HG03103 (cell line): ENCODE measurements around the gene MAP1B.
"Not testable (repeated sequence)": the region's sequence is repeated elsewhere in the genome, so short reads cannot be mapped to it uniquely, and the experiment has no call there.

Experiments used
- ATAC-seq: cut with Tn5 transposase; IDR thresholded peaks from one replicate; pipeline ENCODE4 v1.9.1; 2021; ENCODE audit warnings: low read depth; ENCODE audit not compliant: unreplicated experiment

Gene MAP1B

DNA sequence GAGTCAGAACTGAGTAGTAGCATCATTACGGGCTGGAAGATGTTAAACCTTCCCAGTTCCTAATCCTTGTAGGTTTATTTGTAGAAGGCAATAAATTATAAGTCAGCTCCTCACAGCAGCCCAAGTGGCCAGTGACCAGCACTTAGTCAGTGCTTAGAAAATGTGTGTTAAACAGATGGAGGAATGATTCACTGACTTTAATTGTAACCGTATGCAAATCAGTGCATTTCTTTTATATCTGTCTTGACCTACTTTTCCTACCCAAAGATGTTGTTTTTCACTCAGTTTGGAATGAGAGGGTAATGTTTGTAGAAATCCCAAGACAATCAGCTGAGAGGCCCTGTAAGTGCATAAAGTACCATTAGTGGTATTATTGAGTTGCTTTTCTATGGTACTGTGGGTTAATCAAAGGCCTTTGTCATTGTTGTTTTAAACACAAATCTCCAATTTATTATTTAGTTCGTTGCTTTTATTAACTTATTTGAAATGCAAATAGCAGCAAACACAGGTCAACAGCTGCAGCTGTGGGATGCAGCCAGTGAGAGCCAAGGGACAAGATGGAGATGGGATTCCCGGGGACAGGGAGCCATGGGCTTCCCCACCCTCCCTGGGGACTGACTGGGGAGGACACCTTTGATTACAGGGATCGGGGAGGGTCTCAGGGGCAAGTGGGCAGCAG is 49.8 kb downstream of the MAP1B start:
- no peak for ATAC-seq

DNA sequence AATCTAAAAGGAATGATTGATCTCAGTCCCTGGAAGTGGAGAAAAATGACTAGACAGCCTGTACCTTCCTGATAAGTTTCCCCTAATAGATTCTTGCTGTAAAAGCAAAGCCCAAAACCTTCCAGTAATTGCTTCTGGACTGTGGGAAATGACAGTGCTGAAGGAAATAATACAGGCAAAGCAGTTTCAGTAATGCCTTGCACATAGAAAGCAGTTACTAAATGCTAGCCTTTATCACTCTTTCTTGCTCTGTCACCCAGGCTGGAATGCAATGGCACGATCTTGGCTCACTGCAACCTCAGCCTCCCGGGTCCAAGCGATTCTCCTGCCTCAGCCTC is 50.3 kb downstream of the MAP1B start:
- ATAC-seq: no peak

GRCh38 chr5:72159501-72159911 is 52.2 kb downstream of the MAP1B start:
- no peak for ATAC-seq

- no peak for ATAC-seq
These were observed 53.1 kb downstream of the MAP1B start for GRCh38 chr5:72160329-72160728.

DNA sequence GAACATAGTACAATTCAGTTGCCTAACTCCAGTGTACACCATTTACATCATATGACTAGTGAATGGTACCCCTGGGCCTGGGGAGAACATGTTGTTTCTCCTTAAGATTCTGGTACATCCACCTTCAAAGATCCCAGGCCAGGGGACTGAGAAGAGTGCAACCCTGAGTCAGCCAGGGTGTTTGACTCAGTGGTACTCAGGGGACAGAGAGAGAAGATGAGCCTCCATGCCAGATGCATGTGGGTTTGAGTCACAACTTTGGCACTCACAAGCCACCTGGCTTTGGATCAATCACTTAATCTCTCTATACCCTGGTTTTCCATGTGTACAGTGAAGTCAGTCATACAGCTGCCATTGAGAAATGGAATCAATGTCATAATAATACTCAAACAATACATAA is 53.7 kb downstream of the MAP1B start:
- ATAC-seq: no peak

DNA sequence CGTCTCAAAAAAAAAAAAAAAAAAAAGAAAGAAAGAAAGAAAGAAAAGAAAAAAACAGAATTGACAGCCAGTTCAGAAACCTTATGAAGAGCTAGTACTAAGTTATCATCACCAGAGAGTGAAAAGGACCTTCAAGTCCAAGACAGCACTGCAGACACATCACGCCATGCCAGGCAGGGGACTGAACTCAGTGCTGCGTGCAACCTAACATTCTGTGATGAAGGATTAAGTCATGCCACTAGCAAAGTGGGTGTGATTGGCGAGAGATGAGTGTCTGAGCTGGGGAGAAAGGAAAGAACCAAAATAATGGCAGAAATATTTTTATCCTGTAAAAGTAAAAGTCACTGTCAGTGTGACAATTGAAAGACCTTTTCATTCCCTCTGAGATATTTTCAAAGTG is 54.7 kb downstream of the MAP1B start:
- ATAC-seq: no peak

GRCh38 chr5:72163349-72163983 is 56.2 kb downstream of the MAP1B start:
- no peak for ATAC-seq

DNA sequence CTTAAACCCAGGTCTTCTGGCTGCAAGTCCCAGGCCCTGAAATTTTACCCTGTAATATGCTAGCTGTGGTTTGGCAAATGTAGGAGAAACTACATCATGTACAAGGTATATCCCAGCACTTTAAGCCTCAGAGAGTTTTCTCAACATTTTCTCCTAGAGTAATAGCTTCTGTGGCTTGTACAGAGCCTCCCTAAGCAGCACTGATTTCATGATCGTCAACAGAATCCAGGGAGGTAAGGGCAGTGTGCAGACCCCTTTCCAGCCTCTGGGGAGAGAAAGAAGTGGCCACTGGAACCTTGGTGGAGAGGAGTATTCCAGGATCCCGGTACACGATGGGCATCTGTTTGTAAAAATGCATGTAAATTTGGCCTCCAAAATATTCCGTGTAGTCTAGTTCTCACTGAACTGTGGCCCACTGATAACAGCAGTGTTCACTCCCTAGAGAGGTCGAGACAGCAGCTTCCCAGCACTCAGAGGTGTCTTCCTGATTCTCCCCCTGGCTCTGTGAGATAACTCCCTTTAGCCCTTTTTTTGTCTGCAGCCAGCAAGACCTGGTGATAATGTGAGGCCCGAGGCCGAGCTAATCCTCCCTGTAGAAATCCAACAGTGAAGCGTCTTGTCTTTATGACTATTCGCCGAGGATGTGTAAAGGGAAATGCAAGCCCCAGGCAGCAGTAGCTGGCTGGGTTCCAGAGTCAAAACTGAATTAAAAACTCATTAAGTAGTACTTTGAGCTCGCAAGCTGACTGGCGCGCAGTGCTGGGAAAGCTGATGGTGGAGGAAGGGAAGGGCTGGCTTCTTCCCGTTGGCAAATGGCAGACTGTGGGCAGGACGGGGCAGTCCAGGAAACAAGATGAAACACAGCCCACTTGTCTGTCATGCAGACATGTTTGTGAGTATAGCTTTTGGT is 59.0 kb downstream of the MAP1B start:
- ATAC-seq: no peak

DNA sequence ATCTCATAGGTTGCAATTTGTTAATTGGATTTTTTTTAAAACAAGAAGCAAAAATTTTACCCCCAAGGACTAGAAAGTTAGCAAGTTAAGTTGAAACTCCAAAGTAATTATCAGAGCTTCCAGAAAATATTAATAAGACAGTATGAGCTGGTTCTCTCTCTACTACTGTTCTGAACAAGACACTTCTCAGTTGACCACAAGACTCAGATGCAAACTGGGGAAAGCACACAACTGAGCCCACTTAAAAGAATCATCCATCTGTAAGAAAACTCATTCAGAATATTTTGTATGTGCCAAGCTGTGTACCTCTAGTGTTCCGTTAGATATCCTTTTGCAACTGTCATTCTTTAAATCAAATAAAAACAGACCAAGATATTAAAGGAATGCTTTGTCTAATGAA is 60.0 kb downstream of the MAP1B start:
- ATAC-seq: no peak

DNA sequence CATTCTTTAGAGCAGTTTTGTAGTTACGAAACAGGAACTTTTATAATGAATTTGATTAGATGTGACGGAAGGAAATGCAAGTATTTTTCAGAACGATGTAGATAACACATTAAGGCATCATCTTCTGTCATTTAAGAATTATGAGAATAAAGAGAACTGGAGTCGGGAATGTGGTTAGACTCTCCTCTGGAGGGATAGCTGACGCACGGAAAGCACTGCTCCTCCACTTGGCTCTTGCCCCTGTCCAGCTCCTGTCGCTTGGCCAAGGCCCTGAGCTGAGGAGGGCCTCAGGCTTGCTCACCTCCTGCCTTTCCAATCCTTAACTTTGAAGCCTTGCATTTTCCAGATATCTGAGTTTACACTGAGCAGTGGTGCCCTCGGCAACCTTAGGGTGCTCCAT is 60.5 kb downstream of the MAP1B start:
- ATAC-seq: no peak

- no peak for ATAC-seq
These were observed 62.8 kb downstream of the MAP1B start for GRCh38 chr5:72170101-72170500.

GRCh38 chr5:72171181-72171580 is 63.9 kb downstream of the MAP1B start:
- not testable (repeated sequence) for ATAC-seq

GRCh38 chr5:72171667-72172066 is 64.4 kb downstream of the MAP1B start:
- ATAC-seq: no peak

DNA sequence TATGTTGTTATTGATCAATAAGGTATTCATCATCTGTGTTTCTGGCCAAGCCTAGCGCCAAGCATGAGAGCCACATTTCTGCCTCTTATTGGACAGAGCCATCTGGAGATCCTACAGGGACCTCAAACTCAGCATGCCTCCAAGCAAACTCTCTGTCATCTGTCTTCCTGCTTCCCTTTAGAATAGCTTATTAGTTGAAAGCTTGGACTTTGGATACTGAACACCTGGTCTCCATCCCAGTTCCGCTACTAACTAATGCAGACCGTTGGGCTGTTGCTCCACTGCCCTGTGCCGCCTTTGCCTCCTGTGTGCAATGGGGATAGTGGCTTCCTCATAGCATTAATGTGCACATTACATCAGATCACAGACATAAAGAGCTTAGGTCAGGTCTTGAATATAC is 65.5 kb downstream of the MAP1B start:
- ATAC-seq: no peak

GRCh38 chr5:72177538-72177937 is 70.3 kb downstream of the MAP1B start:
- ATAC-seq: no peak

- no peak for ATAC-seq
These were observed 71.9 kb downstream of the MAP1B start for GRCh38 chr5:72179028-72179815.

DNA sequence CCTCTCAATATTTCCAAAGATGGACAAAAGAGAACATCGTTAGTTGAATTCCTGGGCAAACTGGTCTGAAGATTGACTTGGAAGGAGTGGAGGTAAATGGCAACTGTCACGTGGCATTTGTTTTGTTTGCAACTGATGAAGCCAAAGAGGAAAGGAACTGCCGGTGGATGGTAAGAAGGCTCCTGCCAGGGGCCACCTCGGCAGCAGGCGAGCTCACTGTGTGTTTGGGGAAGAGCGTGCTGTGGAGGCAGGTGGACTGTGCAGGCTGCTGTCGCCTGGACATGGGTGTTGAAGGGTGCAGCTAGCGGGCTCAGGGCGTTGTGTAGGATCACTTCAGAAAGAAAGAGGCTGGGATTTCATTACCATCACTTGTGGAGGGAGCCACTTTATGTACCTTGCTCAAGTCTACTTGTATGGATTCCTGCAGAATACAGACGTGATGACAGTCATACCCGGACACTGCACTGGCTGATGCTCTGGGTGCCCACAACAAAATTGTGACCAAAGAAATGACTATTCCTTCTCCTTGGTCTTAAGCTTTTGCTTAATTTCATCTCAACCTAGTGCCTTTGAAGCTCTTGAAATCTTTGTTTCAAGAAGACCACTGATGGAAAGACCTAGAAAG is 72.7 kb downstream of the MAP1B start:
- no peak for ATAC-seq

DNA sequence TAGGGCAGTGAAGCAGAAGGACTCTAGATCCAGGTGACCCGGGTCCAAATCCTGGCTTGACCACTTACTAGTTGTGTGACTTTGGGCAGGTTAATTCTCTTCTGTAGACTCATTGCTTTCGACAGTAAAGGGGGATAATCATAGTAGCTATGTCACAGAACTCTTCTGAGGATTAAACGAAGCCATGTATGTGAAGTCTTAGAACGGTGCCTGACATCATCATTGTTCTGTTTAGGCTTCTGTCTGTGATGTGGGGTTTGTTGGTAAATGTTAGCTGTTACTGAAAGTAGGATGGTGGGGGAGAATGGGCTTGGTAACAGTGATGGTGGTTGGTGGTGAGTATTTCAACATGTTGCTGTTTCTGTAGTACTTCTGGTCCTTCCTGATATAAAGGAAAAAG is 73.7 kb downstream of the MAP1B start:
- no peak for ATAC-seq

DNA sequence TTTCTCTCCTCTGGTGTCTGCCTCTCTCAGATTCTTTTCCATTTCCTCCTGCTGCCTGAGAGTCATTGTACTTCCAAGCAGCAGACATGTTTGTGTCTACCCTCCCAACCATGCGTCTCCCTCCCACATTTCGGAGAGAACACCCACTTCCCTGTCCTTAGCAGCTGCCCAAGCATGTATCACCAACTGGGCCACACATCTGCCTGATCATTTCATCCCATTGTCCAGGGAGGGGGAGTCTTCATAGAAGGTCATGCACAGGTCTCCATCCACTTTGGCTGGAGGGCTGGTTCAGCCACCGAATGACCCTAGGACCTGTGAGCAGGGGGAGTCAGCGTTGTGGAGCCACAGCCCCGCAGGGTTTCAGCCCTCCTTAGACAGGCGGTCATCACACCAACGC is 75.4 kb downstream of the MAP1B start:
- no peak for ATAC-seq

DNA sequence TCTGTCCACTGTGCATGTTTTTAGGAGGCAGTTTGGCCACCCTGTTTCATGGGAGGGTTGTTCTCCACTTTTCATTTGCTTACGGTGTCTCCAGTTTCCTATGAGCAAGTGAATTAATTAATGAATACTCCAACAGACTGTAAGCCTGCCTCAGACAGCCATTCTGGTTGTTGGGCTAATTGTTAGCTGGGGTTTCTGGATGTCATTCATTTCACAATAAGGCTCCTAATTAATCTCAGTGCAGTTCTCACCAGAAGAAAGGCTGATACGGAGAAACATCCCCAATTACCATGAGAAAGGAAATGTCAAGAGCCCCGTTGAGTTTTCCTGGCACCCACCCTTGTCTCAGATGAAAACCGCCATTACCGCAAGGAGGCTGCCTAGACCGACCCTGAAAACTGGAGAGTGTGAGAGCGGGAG is 75.8 kb downstream of the MAP1B start:
- ATAC-seq: no peak
